ENCODE data around the gene HEXB.
"Not testable (repeated sequence)": the region's sequence is repeated elsewhere in the genome, so short reads cannot be mapped to it uniquely, and the experiment has no call there.

The HEXB gene

GRCh38 chr5:74660140-74660539, 24.9 kb upstream of the HEXB start:
- no peaks in the 10 kb centered on the region for H3K4me1 ChIP-seq (ENCODE audit: insufficient read depth, low read length)
- peaks cover 10% of the 10 kb centered on the region; the same call in 1 of the 2 replicates for H3K9me3 ChIP-seq (ENCODE audit: insufficient read depth, low read depth, low read length)
- H3K4me3 ChIP-seq (ENCODE audit: low read length), result no peak overlapping the region
- H3K36me3 ChIP-seq (ENCODE audit: insufficient read depth, low read depth, low read length), result no peaks in the 10 kb centered on the region
- no peak overlapping the region for H3K9ac ChIP-seq (ENCODE audit: low read depth, low read length)
- H3K27ac ChIP-seq (ENCODE audit: low read length), result no peak overlapping the region
- H3K27me3 ChIP-seq (ENCODE audit: insufficient read depth, low read length), result no peaks in the 10 kb centered on the region

GRCh38 chr5:74660873-74661272, 24.2 kb upstream of the HEXB start:
- Histone ChIP-seq H3K4me1 (ENCODE audit: insufficient read depth, low read length) (no peaks in the 10 kb centered on the region), H3K27me3 (ENCODE audit: insufficient read depth, low read length) (no peaks in the 10 kb centered on the region), H3K27ac (ENCODE audit: low read length) (no peak overlapping the region), H3K4me3 (ENCODE audit: low read length) (no peak overlapping the region), H3K36me3 (ENCODE audit: insufficient read depth, low read depth, low read length) (no peaks in the 10 kb centered on the region), H3K9ac (ENCODE audit: low read depth, low read length) (no peak overlapping the region), H3K9me3 (ENCODE audit: insufficient read depth, low read depth, low read length) (peaks cover 10% of the 10 kb centered on the region; the same call in 1 of the 2 replicates)

- H3K27me3 ChIP-seq (ENCODE audit: insufficient read depth, low read length), result no peaks in the 10 kb centered on the region
- H3K9me3 ChIP-seq (ENCODE audit: insufficient read depth, low read depth, low read length), result no peaks in the 10 kb centered on the region
- H3K9ac ChIP-seq (ENCODE audit: low read depth, low read length), result no peak overlapping the region
- no peak overlapping the region for H3K27ac ChIP-seq (ENCODE audit: low read length)
- H3K4me3 ChIP-seq (ENCODE audit: low read length), result no peak overlapping the region
- H3K36me3 ChIP-seq (ENCODE audit: insufficient read depth, low read depth, low read length), result no peaks in the 10 kb centered on the region
- no peaks in the 10 kb centered on the region for H3K4me1 ChIP-seq (ENCODE audit: insufficient read depth, low read length)
Measured at GRCh38 chr5:74664551-74664950, 20.5 kb upstream of the HEXB start.

- Histone ChIP-seq H3K4me3 (ENCODE audit: low read length) (no peak overlapping the region), H3K4me1 (ENCODE audit: insufficient read depth, low read length) (no peaks in the 10 kb centered on the region), H3K36me3 (ENCODE audit: insufficient read depth, low read depth, low read length) (no peaks in the 10 kb centered on the region), H3K9ac (ENCODE audit: low read depth, low read length) (no peak overlapping the region), H3K27ac (ENCODE audit: low read length) (no peak overlapping the region), H3K9me3 (ENCODE audit: insufficient read depth, low read depth, low read length) (no peaks in the 10 kb centered on the region), H3K27me3 (ENCODE audit: insufficient read depth, low read length) (no peaks in the 10 kb centered on the region)
Measured at GRCh38 chr5:74665273-74665672, 19.8 kb upstream of the HEXB start.

- H3K36me3 ChIP-seq (ENCODE audit: insufficient read depth, low read depth, low read length), result no peaks in the 10 kb centered on the region
- no peak overlapping the region for H3K9ac ChIP-seq (ENCODE audit: low read depth, low read length)
- H3K4me3 ChIP-seq (ENCODE audit: low read length), result no peak overlapping the region
- no peaks in the 10 kb centered on the region for H3K4me1 ChIP-seq (ENCODE audit: insufficient read depth, low read length)
- H3K27ac ChIP-seq (ENCODE audit: low read length), result no peak overlapping the region
- no peaks in the 10 kb centered on the region for H3K27me3 ChIP-seq (ENCODE audit: insufficient read depth, low read length)
- H3K9me3 ChIP-seq (ENCODE audit: insufficient read depth, low read depth, low read length), result no peaks in the 10 kb centered on the region
Measured at GRCh38 chr5:74665816-74666215, 19.2 kb upstream of the HEXB start.

GRCh38 chr5:74667396-74667795, 17.6 kb upstream of the HEXB start:
- Histone ChIP-seq H3K27me3 (ENCODE audit: insufficient read depth, low read length) (no peaks in the 10 kb centered on the region), H3K9ac (ENCODE audit: low read depth, low read length) (no peak overlapping the region), H3K9me3 (ENCODE audit: insufficient read depth, low read depth, low read length) (no peaks in the 10 kb centered on the region), H3K4me3 (ENCODE audit: low read length) (no peak overlapping the region), H3K36me3 (ENCODE audit: insufficient read depth, low read depth, low read length) (no peaks in the 10 kb centered on the region), H3K27ac (ENCODE audit: low read length) (no peak overlapping the region), H3K4me1 (ENCODE audit: insufficient read depth, low read length) (no peaks in the 10 kb centered on the region)

- no peaks in the 10 kb centered on the region for H3K36me3 ChIP-seq (ENCODE audit: insufficient read depth, low read depth, low read length)
- no peak overlapping the region for H3K4me3 ChIP-seq (ENCODE audit: low read length)
- H3K4me1 ChIP-seq (ENCODE audit: insufficient read depth, low read length), result no peaks in the 10 kb centered on the region
- H3K27ac ChIP-seq (ENCODE audit: low read length), result no peak overlapping the region
- H3K9me3 ChIP-seq (ENCODE audit: insufficient read depth, low read depth, low read length), result no peaks in the 10 kb centered on the region
- H3K27me3 ChIP-seq (ENCODE audit: insufficient read depth, low read length), result no peaks in the 10 kb centered on the region
- H3K9ac ChIP-seq (ENCODE audit: low read depth, low read length), result no peak overlapping the region
Measured at GRCh38 chr5:74669821-74670220, 15.2 kb upstream of the HEXB start.

- Histone ChIP-seq H3K4me3 (ENCODE audit: low read length) (no peak overlapping the region), H3K4me1 (ENCODE audit: insufficient read depth, low read length) (no peaks in the 10 kb centered on the region), H3K9me3 (ENCODE audit: insufficient read depth, low read depth, low read length) (no peaks in the 10 kb centered on the region), H3K36me3 (ENCODE audit: insufficient read depth, low read depth, low read length) (no peaks in the 10 kb centered on the region), H3K27ac (ENCODE audit: low read length) (no peak overlapping the region), H3K27me3 (ENCODE audit: insufficient read depth, low read length) (no peaks in the 10 kb centered on the region), H3K9ac (ENCODE audit: low read depth, low read length) (no peak overlapping the region)
Measured at GRCh38 chr5:74670396-74671038, 14.5 kb upstream of the HEXB start.

GRCh38 chr5:74672215-74672877, 12.7 kb upstream of the HEXB start:
- no peak overlapping the region for H3K27ac ChIP-seq (ENCODE audit: low read length)
- H3K9me3 ChIP-seq (ENCODE audit: insufficient read depth, low read depth, low read length), result no peaks in the 10 kb centered on the region
- H3K9ac ChIP-seq (ENCODE audit: low read depth, low read length), result no peak overlapping the region
- H3K36me3 ChIP-seq (ENCODE audit: insufficient read depth, low read depth, low read length), result no peaks in the 10 kb centered on the region
- no peaks in the 10 kb centered on the region for H3K4me1 ChIP-seq (ENCODE audit: insufficient read depth, low read length)
- H3K4me3 ChIP-seq (ENCODE audit: low read length), result no peak overlapping the region
- H3K27me3 ChIP-seq (ENCODE audit: insufficient read depth, low read length), result no peaks in the 10 kb centered on the region

- Histone ChIP-seq H3K9ac (ENCODE audit: low read depth, low read length) (no peak overlapping the region), H3K36me3 (ENCODE audit: insufficient read depth, low read depth, low read length) (no peaks in the 10 kb centered on the region), H3K9me3 (ENCODE audit: insufficient read depth, low read depth, low read length) (no peaks in the 10 kb centered on the region), H3K27ac (ENCODE audit: low read length) (no peak overlapping the region), H3K4me1 (ENCODE audit: insufficient read depth, low read length) (no peaks in the 10 kb centered on the region), H3K4me3 (ENCODE audit: low read length) (no peak overlapping the region), H3K27me3 (ENCODE audit: insufficient read depth, low read length) (no peaks in the 10 kb centered on the region)
Measured at GRCh38 chr5:74673011-74673790, 11.8 kb upstream of the HEXB start.

- H3K9ac ChIP-seq (ENCODE audit: low read depth, low read length); H3K9me3 ChIP-seq (ENCODE audit: insufficient read depth, low read depth, low read length); H3K27me3 ChIP-seq (ENCODE audit: insufficient read depth, low read length); H3K36me3 ChIP-seq (ENCODE audit: insufficient read depth, low read depth, low read length); H3K27ac ChIP-seq (ENCODE audit: low read length); H3K4me3 ChIP-seq (ENCODE audit: low read length); H3K4me1 ChIP-seq (ENCODE audit: insufficient read depth, low read length): not testable (repeated sequence)
Measured at GRCh38 chr5:74676466-74676865, 8.6 kb upstream of the HEXB start.

- H3K27me3 ChIP-seq (ENCODE audit: insufficient read depth, low read length); H3K27ac ChIP-seq (ENCODE audit: low read length); H3K9me3 ChIP-seq (ENCODE audit: insufficient read depth, low read depth, low read length); H3K9ac ChIP-seq (ENCODE audit: low read depth, low read length); H3K36me3 ChIP-seq (ENCODE audit: insufficient read depth, low read depth, low read length); H3K4me1 ChIP-seq (ENCODE audit: insufficient read depth, low read length); H3K4me3 ChIP-seq (ENCODE audit: low read length): not testable (repeated sequence)
Measured at GRCh38 chr5:74678123-74678522, 6.9 kb upstream of the HEXB start.
